Camera-type eye (tissue), 1 donor: ENCODE results near the gene EHD2. TPM values are rescaled to one million over a fixed set of nuclear protein-coding genes. Genes with fewer than 3 reads are reported as not detected.

Source experiments
- total RNA-seq: library from RNA; depleted of rRNA; stranded (reverse); fragments of >200 nt; gene quantifications from one replicate; pipeline ENCODE4 v1.2.3, GENCODE V29; 2014

The EHD2 gene, protein sequence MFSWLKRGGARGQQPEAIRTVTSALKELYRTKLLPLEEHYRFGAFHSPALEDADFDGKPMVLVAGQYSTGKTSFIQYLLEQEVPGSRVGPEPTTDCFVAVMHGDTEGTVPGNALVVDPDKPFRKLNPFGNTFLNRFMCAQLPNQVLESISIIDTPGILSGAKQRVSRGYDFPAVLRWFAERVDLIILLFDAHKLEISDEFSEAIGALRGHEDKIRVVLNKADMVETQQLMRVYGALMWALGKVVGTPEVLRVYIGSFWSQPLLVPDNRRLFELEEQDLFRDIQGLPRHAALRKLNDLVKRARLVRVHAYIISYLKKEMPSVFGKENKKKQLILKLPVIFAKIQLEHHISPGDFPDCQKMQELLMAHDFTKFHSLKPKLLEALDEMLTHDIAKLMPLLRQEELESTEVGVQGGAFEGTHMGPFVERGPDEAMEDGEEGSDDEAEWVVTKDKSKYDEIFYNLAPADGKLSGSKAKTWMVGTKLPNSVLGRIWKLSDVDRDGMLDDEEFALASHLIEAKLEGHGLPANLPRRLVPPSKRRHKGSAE
- total RNA-seq = 59.6 TPM

DNA sequence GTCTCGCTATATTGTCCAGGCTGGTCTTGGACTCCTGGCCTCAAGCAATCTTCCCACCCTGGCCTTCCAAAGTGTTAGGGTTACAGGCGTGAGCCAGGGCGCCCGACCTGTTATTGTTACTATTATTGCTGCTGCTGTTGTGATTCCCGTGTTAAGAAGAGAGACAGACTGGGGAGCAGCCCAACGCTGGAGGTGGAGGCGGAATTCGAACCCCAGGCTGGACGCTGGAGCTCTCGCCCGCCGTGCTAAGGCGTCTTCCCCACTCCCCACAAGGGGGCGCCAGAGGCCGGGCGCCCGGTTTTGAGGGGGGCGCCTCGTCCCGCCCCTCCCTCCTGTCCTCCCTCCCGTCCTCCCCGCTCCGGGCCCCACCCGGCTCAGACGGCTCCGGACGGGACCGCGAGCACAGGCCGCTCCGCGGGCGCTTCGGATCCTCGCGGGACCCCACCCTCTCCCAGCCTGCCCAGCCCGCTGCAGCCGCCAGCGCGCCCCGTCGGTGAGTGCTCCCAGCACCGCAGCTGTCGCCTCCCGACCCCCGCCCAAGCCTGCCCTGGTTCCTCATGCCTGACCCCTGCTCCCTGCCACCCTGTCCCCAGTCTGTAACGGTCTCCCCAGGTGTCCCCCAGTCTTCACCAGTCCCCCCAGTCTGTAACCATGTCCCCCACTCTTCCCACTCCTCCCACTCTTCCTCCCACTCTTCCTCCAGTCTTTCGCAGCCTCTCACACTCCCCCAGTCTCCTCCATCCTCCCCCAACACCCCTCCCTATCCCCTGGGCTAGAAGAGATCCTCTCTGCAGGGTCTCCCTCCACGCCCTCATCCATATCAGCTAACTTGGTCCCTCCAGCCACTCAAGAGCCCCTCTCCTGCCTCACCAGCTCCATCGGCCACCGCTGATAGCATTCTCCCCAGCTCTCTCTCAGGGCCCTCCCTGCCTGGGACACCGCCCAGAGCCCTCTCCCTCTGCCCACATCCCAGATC is at the start of gene EHD2:
EHD2 (plus strand) TSS at position 377 of the 976 bp plus-strand sequence. CDS start 3,191 bp downstream, outside the sequence.

DNA sequence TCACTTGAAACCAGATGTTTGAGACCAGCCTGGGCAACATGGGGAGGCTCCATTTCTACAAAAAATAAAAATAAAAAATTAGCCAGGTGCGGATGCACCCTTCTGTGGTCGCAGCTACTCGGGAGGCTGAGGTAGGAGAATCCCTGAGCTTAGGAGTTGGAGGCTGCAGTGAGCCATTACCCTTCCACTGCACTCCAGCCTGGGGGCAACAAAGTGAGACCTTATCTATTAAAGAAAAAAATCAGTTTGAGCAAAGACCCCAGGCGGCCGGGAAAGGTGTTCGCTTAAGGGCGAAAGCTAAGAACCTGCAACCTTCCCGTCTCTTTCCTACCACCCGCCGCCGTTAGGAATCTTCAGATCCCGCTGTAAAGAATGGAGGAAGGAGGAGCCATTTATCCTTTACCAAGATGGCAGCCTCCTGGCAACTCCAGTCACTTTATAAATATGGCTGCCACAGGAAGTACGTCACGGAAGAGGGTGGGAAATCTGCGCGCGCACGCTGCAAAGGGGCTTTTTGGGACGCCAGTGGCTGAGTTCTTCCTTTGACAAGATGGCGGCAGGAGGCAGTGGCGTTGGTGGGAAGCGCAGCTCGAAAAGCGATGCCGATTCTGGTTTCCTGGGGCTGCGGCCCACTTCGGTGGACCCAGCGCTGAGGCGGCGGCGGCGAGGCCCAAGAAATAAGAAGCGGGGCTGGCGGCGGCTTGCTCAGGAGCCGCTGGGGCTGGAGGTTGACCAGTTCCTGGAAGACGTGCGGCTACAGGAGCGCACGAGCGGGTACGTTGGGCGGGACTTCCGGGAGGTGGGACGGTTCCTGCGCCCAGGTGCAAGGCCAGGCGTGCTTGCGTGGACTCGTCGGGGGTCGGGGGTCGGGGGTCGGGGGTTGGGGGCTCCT is 32.0 kb downstream of the EHD2 start, which contains the start of gene NOP53:
NOP53 (plus strand) TSS at position 537 of the 892 bp plus-strand sequence; CDS start at position 551, 14 bp downstream.

DNA sequence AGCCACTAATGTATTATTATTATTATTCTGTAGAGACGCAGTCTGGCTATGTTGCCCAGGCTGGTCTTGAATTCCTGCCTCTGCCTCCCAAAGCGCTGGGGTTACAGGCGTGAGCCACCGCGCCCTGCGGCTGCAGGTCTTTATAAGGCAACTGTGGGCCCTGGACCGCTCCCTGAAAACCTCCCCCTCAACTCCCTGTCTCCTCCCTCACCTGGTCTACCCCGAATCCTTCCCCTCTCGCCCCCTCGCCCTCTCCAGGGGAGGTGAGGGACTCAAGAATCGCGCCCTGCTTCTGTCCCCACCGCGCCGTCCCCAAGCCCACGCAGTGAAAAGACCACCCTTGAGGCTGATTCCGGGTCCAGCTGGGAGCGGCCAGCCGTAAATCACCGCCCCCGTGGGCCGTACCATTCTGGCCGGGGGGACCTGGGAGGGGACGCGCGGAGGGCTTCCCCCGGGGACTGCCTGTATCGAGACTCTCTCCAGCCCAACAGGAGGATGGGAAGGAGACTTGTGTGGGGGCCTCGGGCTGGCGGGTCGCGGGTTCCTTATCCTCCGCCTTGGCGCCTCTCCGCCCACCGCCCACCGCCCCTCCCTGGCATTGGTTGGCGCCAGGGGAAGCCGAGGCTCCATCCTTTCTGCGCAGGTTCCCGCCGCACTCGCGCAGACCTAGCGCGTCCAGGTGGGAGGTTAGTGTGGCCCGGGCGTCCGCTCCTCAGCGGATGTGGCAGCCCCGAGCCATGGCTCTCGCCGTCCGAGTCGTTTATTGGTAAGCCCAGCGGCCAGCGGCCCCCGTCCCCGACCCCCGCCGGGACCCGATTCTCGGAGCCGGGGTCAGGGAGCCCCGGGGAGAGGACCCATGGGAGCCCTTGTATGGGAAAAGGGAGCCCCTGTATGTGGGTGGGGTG is 65.1 kb downstream of the EHD2 start, which contains the start of gene SELENOW:
SELENOW (plus strand) TSS at position 655 of the 905 bp plus-strand sequence; CDS start at position 738, 83 bp downstream.

Other genes with a start within 250 kb of the EHD2 start
- 16.1 TPM for gene SLC8A2, start 241.5 kb upstream of the EHD2 start, total RNA-seq
- gene KPTN, start 229.2 kb upstream of the EHD2 start, total RNA-seq = 11.7 TPM
- 72.6 TPM for gene NAPA, start 198.4 kb upstream of the EHD2 start, total RNA-seq
- 0.44 TPM for gene ZNF541, start 140.3 kb upstream of the EHD2 start, total RNA-seq
- 42.1 TPM for gene BICRA, start 104.3 kb upstream of the EHD2 start, total RNA-seq
- 157 TPM for gene NOP53, start 32.1 kb downstream of the EHD2 start, total RNA-seq
- gene SELENOW, start 65.3 kb downstream of the EHD2 start, total RNA-seq = 123 TPM
- gene TPRX1, start 91.1 kb downstream of the EHD2 start, total RNA-seq = not detected
- 229 TPM for gene CRX, start 108.5 kb downstream of the EHD2 start, total RNA-seq
- not detected for gene TPRX2, start 145.8 kb downstream of the EHD2 start, total RNA-seq
- not detected for gene SULT2A1, start 172.9 kb downstream of the EHD2 start, total RNA-seq